GM12891 (cell line): ENCODE measurements around the gene IRF5.

Experiments
- POLR2A ChIP-seq: IDR thresholded peaks from 2 replicates; pipeline ENCODE4 v1.6.1; 2011; ENCODE audit warnings: low read depth, low read length, control low read depth
- POLR2AphosphoS5 ChIP-seq: IDR thresholded peaks from 2 replicates; pipeline ENCODE4 v1.6.1; 2011; ENCODE audit warnings: low read depth, low read length, control low read depth
- POU2F2 ChIP-seq: IDR thresholded peaks from 2 replicates; pipeline ENCODE4 v1.6.1; 2011; ENCODE audit warnings: low read depth, mild to moderate bottlenecking, control low read depth, low read length, moderate library complexity
- TAF1 ChIP-seq: IDR thresholded peaks from 2 replicates; pipeline ENCODE4 v1.6.1; 2011; ENCODE audit warnings: low read depth, low read length, control low read depth

- TF ChIP-seq POLR2AphosphoS5 = no peak
- TF ChIP-seq TAF1 = no peak
- TF ChIP-seq POLR2A = no peak
- no peak for TF ChIP-seq POU2F2
These were observed 34.8 kb upstream of the IRF5 start for GRCh38 chr7:128902761-128903585.
